Sigmoid colon (tissue), 7 donors: ENCODE results near the gene CTBP2. TPM values are rescaled to one million over a fixed set of nuclear protein-coding genes. Genes with fewer than 3 reads are reported as not detected.

ENCODE experiments used
- DNase-seq: peaks from one replicate; pipeline ENCODE4 v3.0.0-alpha.2; 2019
- H3K27ac ChIP-seq, 4 donors: fragments of 200-600 bp; sonication (generic); one replicate each; pipeline ENCODE4 v1.5.1; 2016 to 2019; ENCODE audit warnings: mild to moderate bottlenecking in 1 of 4
- H3K27me3 ChIP-seq, 3 donors: fragments of 200-600 bp; sonication (generic); one replicate each; pipeline ENCODE4 v1.5.1; 2019; ENCODE audit warnings: mild to moderate bottlenecking in 1 of 3
- H3K36me3 ChIP-seq, 4 donors: fragments of 200-600 bp; sonication (generic); one replicate each; pipeline ENCODE4 v1.5.1; 2016 to 2019
- H3K4me1 ChIP-seq, 4 donors: fragments of 200-600 bp; sonication (generic); one replicate each; pipeline ENCODE4 v1.5.1; 2017 to 2019
- H3K4me3 ChIP-seq, 4 donors: fragments of 200-600 bp; sonication (generic); one replicate each; pipeline ENCODE4 v1.5.1; 2017 to 2019; ENCODE audit warnings: mild to moderate bottlenecking in 2 of 4, moderate library complexity in 1 of 4
- H3K9me3 ChIP-seq, 4 donors: fragments of 200-600 bp in 3 of 4; sonication (generic) in 3 of 4; one replicate each; pipeline versions ENCODE4 v1.5.1 to v1.6.1; 2013 to 2019
- EP300 ChIP-seq, 4 donors: sonication (generic); formaldehyde crosslinking; IDR thresholded peaks; one replicate each; pipeline ENCODE4 v1.6.1; 2017; ENCODE audit warnings: antibody characterized with exemption in 4 of 4
- POLR2A ChIP-seq, 2 donors: fragments of 450-650 bp; IDR thresholded peaks; one replicate each; pipeline ENCODE4 v1.6.1; 2016; ENCODE audit warnings: antibody characterized with exemption in 2 of 2, mild to moderate bottlenecking in 2 of 2, moderate library complexity in 2 of 2
- POLR2AphosphoS5 ChIP-seq, 4 donors: sonication (generic); formaldehyde crosslinking; IDR thresholded peaks; one replicate each; pipeline ENCODE4 v1.6.1; 2017; ENCODE audit warnings: antibody characterized with exemption in 4 of 4
- WGBS, 2 donors: extraction: QIAGEN DNeasy Blood & Tissue Kit; methylation state at CpG; one replicate each; pipeline ENCODE4 v1.1.7; 2013; 5-methylcytosine and 5-hydroxymethylcytosine counted together
- intact Hi-C: fragments of 100-400 bp; cut with DNase I; formaldehyde crosslinking; loops from one replicate; pipeline ENCODE4 v1.15.1; 2023
- polyA plus RNA-seq, 3 donors: library from polyadenylated mRNA; stranded (reverse); fragments of 200-250 nt; gene quantifications; one replicate each; pipeline ENCODE4 v1.2.3, GENCODE V29; 2013
- total RNA-seq, 4 donors: library from RNA; depleted of rRNA; stranded (reverse); fragments of >200 nt; gene quantifications; one replicate each; pipeline ENCODE4 v1.1.0, GENCODE V29; 2016
- TF ChIP-seq, protein P1 (sequence below), 4 experiments: fragments of 450-650 bp in 3 of 4; fragments of 200-600 bp in 1 of 4; IDR thresholded peaks; one replicate each; pipeline ENCODE4 v1.5.1; 2016 to 2019; ENCODE audit warnings: antibody characterized with exemption in 4 of 4, mild to moderate bottlenecking in 3 of 4, moderate library complexity in 2 of 4
- donor health status: healthy with polysubstance abuse.
- donor health status: Bipolar disorder and iron deficiency.
- donor health status: healthy.

Gene CTBP2
- total and polyA plus RNA-seq, 7 donors = 31.2 to 62.4 (median 52.0) TPM

- DNase-seq = no peak
- Histone ChIP-seq H3K27me3 (no peaks in the 10 kb centered on the region), H3K4me1 (peaks cover 0 to 81% (median 80%) of the 10 kb centered on the region in 4 donors), H3K4me3 (no peak overlapping the region), H3K27ac (peak overlapping the region; percentile 78 to 96 (median 84)), H3K36me3 (no peaks in the 10 kb centered on the region), H3K9me3 (no peaks in the 10 kb centered on the region)
- intact Hi-C loops = loop anchor here (2.0 to 10.0 kb wide), 3 partner anchors 14 to 538 kb away; no protein-coding TSS in a partner anchor
- TF ChIP-seq POLR2AphosphoS5 (IDR thresholded peaks at IDR 0.05) = no peak
- TF ChIP-seq POLR2A (IDR thresholded peaks at IDR 0.05) = no peak
- TF ChIP-seq, protein P1, sequence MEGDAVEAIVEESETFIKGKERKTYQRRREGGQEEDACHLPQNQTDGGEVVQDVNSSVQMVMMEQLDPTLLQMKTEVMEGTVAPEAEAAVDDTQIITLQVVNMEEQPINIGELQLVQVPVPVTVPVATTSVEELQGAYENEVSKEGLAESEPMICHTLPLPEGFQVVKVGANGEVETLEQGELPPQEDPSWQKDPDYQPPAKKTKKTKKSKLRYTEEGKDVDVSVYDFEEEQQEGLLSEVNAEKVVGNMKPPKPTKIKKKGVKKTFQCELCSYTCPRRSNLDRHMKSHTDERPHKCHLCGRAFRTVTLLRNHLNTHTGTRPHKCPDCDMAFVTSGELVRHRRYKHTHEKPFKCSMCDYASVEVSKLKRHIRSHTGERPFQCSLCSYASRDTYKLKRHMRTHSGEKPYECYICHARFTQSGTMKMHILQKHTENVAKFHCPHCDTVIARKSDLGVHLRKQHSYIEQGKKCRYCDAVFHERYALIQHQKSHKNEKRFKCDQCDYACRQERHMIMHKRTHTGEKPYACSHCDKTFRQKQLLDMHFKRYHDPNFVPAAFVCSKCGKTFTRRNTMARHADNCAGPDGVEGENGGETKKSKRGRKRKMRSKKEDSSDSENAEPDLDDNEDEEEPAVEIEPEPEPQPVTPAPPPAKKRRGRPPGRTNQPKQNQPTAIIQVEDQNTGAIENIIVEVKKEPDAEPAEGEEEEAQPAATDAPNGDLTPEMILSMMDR (IDR thresholded peaks at IDR 0.05) = no peak
- no peak for TF ChIP-seq EP300 (IDR thresholded peaks at IDR 0.05)
- 65 to 76% methylated on average over 9 of the region's 9 CpGs for WGBS, 2 donors
Observed at GRCh38 chr10:125062914-125063230, 97.5 kb downstream of the CTBP2 start.

DNA sequence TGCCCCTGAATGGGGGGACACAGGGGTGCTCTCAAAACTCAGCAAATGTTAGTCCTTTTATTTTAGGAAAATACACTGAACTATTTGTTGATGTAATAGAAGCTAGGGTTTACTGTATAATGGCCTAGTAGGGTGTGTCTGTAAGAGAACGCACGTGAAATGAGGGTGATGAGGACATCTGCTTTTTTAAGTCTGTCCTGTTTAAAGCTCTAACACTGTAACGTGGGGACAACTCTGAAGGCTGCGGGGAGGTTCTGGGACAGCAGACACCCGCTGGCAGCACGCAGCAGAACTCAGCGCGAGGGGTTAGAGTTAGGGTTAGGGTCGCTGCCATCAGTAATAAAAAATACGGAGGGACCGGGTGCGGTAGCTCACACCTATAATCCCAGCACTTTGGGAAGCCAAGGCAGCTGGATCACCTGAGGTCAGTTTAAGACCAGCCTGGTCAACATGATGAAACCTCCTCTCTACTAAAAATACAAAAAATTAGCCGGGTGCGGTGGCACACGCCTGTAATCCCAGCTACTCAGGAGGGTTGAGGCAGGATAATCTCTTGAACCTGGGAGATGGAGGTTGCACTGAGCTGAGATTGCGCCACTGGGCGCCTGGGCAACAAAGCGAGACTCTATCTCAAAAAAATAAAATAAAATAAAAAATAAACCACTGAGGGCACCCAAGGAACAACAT lies 98.0 kb downstream of the CTBP2 start:
- TF ChIP-seq, protein P1 (IDR thresholded peaks at IDR 0.05) = no peak
- no peak for TF ChIP-seq EP300 (IDR thresholded peaks at IDR 0.05)
- no peak for TF ChIP-seq POLR2A (IDR thresholded peaks at IDR 0.05)
- TF ChIP-seq POLR2AphosphoS5 (IDR thresholded peaks at IDR 0.05) = no peak
- Histone ChIP-seq H3K36me3 (no peaks in the 10 kb centered on the region), H3K4me1 (peaks cover 0 to 86% (median 85%) of the 10 kb centered on the region in 4 donors), H3K27me3 (no peaks in the 10 kb centered on the region), H3K4me3 (no peak overlapping the region), H3K27ac (peak overlapping the region; percentile 78 to 96 (median 84)), H3K9me3 (no peaks in the 10 kb centered on the region)
- intact Hi-C loops = loop anchor here (2.0 to 10.0 kb wide), 3 partner anchors 14 to 538 kb away; no protein-coding TSS in a partner anchor
- 60 to 76% methylated on average over 18 of the region's 18 CpGs for WGBS, 2 donors
- DNase-seq = no peak

DNA sequence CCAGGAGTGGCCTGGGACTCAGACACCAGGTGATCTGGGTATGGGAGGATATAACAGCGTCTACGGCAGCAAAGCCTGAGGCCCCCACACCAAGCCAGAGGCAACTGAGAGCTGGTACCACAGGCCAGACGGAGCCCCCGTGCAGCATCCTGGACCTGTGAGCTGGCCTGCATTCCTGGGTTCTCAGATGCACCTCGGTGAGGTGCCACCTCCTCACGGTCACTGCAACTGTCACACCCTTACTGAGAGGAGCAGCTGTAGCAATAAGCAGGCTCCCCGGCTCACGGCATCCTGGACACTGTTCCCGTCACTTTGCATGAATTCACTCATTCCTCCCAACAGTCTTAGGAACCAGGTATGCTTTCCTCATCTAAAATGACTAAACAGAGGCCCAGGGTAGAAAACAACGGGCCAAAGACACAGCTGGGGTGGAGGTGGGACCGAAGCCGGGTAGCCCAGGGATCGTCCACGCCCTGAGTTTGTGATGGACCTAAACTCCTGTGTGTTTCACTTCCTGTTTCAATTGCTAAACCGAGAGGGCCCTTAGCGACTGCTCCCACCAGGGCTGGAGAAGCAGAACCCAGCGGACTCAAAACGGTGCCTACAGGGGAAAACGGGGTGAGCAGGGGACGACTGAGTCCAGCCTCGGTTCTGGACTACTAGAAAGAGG lies 98.7 kb downstream of the CTBP2 start:
- Histone ChIP-seq H3K27ac (peak overlapping the region; percentile 78 to 96 (median 84)), H3K4me1 (peaks cover 0 to 92% (median 91%) of the 10 kb centered on the region in 4 donors), H3K4me3 (peak overlapping the region in 2 of 4 donors; percentile 11 to 21), H3K9me3 (no peaks in the 10 kb centered on the region), H3K36me3 (no peaks in the 10 kb centered on the region), H3K27me3 (no peaks in the 10 kb centered on the region)
- TF ChIP-seq, protein P1 (IDR thresholded peaks at IDR 0.05) = no peak
- no peak for TF ChIP-seq POLR2AphosphoS5 (IDR thresholded peaks at IDR 0.05)
- no peak for TF ChIP-seq EP300 (IDR thresholded peaks at IDR 0.05)
- TF ChIP-seq POLR2A (IDR thresholded peaks at IDR 0.05) = no peak
- 33 to 52% methylated on average over 21 of the region's 21 CpGs for WGBS, 2 donors
- intact Hi-C loops = loop anchor here (2.0 to 10.0 kb wide), 4 partner anchors 13 to 537 kb away; no protein-coding TSS in a partner anchor
- DNase-seq = no peak

DNA sequence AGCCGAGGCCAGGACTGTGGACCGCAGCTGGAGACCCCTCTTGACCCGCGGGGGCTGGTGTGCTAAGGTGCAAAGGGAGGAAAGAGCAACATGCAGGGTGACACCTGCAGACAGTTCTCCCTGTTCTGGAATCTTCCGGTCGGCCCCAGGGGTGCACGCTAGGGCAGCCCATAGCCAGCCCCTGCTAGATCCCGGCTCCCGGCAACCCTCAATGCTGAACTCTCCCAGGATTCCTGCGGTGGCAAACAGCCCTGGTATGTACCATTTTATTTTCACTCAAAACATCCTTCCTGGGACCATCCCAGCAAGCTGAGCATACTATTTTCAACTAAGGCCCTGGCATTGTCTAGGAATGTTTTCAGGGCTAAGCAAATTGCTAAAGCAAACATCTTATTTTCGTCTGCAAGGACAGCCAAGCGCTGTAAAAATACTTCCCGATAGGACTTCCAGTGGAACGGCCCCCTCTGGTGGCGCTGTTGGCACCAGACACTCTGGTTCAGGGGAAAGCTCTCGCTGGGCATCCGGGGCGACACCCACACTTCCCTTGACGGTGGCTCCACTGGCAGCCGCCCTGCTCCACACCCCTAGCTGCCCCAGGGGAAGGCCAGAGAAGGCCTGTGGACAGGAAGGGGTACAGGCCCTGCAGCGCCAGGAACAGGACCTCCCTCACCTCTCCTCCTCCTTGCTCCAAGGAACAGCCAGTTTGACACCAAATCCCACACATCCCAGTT lies 99.4 kb downstream of the CTBP2 start:
- Histone ChIP-seq H3K36me3 (no peaks in the 10 kb centered on the region), H3K4me1 (peaks cover 0 to 99% (median 98%) of the 10 kb centered on the region in 4 donors), H3K4me3 (peak overlapping the region in 3 of 4 donors; percentile 4 to 21 (median 14)), H3K27ac (peak overlapping the region; percentile 78 to 96 (median 84)), H3K9me3 (no peaks in the 10 kb centered on the region), H3K27me3 (no peaks in the 10 kb centered on the region)
- peak; percentile 93 for DNase-seq
- intact Hi-C loops = loop anchor here (2.0 to 10.0 kb wide), 3 partner anchors 68 to 536 kb away; no protein-coding TSS in a partner anchor
- TF ChIP-seq, protein P1 (IDR thresholded peaks at IDR 0.05) = peak; percentile 70 to 88 (median 86)
- TF ChIP-seq POLR2A (IDR thresholded peaks at IDR 0.05) = no peak
- TF ChIP-seq POLR2AphosphoS5 (IDR thresholded peaks at IDR 0.05) = peak in 3 of 4 donors; percentile 41 to 57 (median 57)
- peak in 2 of 4 donors; percentile 12 to 55 for TF ChIP-seq EP300 (IDR thresholded peaks at IDR 0.05)
- WGBS, 2 donors = 26 to 38% methylated on average over 21 of the region's 21 CpGs
